Measurements from ENCODE around the gene COL4A2.

Gene COL4A2

DNA sequence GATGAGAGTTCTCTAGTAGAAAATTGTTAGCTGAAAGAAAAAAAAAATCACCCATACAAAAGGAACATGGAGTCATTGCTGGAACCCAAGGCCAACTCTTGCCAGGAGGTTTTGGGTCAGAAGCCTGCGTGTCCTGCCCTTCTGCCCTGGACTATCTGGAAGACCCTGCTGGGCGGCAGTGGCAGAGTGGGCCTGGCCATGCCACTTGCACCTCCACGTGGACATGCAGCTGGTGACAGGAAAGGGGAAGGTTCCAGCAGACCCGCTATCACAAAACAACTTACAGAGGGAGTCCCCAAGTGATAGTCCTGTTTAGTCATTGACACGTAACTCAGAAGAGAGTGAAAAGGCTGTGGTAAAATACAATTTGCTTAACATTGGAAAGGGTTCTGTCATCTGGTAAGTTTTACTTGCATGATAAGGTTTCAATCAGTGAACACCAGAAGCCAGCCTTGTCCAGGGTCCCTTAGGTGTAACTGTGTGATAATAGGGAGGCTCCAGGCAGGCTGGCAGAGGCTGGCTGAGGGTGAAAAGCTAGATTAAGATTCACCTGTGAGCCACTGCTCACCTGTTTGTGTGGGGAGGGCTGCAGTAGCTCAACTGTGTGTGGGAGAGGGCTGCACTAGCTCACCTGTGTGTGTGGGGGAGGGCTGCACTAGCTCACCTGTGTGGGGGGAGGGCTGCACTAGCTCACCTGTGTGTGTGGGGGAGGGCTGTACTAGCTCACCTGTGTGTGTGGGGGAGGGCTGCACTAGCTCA is 47.8 kb downstream of the COL4A2 start:
- no peak for DNase-seq (ENCODE audit: low spot score)

DNA sequence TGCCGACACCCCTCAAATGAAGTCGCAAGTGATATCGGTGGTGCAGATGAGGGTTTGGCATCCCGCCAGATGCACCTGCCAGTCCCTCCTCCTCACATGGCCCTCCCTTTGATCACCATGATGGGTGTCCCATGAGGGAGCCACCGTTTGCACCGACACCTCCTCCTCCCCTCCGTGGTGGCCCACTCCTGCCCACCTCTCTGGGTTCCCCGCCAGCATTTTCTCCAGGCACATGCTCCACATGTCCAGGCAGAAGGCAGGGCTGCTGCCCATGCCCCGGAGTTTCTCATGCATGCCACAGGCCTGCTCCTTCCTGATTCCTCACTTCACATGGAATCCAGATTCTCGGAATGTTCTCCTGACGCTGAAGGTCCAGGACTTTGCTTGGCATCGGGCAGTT is 49.3 kb downstream of the COL4A2 start:
- no peak for DNase-seq (ENCODE audit: low spot score)

DNA sequence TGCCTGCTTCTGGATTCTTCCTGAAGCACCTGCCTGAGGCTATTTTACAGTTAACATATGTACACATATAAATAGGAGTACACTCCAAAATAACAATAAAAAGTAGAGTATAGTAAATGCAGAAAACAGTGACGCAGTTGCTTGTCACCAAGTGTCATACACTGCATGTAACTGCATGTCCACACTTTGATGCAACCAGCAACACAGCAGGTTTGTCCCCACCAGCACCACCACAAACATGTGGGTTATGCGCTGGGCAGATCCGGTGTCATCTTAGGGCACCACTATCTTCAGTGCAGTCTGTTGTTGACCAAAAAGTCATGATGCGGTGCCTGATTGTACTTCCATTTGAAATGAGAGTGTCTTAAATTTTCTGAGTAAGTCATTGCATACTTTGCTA is 51.3 kb downstream of the COL4A2 start:
- DNase-seq (ENCODE audit: low spot score): no peak

DNA sequence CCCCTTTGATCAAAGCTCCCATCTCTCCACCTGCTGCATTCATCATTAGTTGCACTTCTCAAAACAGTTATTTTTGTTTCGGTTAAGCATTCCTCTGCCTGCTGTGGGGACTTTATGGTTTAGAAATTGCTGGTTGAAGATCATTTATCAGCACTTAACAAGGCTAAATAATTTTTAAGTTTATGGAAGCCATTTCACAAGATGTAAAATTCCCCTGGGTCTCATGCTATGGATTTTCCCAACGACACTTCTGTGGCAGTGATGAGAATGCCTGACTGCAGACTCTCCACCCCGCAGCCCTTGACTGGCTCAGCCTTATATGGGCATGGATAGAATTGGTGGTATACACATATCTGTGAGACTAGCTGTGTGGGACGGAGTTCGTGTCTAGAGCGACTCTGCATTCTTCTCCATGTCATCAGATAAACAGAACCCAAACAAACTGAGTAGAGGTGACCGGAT is 52.8 kb downstream of the COL4A2 start:
- DNase-seq (ENCODE audit: low spot score): no peak

DNA sequence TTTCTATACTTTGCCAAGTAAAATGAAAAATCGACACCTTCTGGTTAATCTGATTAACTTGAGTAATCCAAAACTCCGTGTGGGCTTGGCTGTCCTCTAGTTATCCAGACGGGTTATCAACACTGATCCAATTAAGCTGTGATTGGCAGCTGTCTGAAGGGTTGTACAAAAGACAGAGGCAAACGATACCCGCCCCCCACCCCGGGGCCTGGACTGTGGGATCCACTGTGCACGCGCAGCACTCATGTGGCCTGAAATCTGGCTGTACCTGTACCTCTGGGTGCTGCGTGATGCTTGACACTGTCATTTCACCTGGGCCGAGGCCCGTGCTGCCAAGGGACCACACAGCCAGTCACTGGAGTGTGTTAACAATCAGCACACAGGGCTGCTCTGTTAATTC is 53.5 kb downstream of the COL4A2 start:
- no peak for DNase-seq (ENCODE audit: low spot score)

DNA sequence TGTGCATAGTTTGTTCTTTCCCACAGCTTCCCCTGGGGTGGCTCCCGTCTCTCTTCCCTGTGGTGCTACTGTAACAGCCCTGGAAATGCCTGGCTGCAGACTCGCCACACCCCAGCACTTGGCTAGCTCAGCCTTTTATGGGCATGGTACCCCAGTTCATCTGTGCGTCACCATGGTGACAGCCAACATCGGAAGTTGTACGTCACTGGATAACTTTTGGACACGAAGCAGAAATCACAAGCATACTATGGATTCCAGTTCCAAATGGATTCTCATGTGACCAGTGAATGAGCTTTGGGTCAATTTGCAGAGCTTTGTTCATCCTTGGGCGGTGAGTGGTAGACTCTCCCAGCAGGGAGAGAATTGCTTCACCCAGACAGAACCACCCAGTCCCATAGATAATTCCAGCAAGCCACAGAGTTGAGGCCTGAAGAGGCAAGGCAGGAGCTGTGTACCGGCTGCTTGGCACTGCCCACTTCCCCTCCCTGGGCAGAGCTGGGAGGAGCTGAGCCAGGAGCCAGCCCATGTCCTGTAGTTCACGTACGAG is 54.4 kb downstream of the COL4A2 start:
- DNase-seq (ENCODE audit: low spot score): no peak

DNA sequence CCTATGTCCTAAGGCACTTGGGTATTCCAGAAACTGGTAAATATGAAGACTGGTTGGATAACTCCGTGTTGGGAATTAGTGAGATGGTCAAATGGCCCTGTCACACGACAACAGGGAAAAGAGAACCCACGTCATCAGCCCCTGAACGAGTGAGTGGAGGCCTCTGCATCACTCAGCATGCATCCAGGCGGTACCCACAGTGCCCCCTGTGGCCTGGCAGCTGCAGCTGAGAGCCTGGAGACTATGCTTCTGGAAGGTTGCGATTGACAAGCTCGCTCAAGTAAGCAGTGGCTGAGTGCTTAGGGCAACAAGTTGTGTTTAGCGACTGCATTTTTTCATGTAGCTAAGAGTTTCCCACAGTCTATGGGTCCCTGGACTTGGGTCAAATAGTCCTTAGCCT is 55.9 kb downstream of the COL4A2 start:
- DNase-seq (ENCODE audit: low spot score): no peak

DNA sequence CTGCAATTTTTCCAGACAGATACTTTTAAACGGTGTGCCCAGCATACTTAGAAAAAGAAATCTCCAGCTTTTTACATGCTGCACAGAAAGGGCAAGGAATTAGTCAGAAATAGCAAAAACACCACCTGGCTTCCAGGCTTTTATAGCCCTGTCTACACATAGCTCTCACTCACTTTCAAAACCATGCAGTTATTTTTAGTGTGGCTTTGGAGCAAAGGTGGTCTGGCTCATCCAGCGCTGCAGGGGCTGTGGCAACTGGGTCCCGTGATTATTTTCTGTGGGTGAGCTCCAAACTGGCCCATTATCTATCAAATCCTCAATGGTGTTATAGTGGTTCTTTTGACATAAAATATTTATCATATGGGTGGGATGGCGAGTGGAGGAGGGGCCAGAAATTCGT is 57.0 kb downstream of the COL4A2 start:
- DNase-seq (ENCODE audit: low spot score): no peak

DNA sequence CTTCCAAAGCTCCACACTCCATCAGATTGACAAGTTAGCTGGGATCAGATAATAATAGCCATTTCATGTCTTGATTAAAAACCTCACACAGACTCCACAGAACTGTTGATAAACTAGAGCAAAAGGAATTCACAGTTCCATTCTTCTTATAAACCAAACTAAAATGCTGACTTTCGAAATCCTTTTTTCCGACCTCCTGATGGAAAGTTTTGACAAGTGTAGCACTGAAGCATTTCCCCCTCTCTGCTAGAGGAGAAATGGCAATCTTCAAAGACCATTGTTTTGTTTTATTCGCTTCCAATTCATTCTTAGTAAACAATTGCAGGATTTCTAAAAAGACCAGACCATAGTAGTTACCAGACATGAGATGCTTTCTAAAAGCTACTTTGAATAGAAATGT is 58.8 kb downstream of the COL4A2 start:
- DNase-seq (ENCODE audit: low spot score): no peak

DNA sequence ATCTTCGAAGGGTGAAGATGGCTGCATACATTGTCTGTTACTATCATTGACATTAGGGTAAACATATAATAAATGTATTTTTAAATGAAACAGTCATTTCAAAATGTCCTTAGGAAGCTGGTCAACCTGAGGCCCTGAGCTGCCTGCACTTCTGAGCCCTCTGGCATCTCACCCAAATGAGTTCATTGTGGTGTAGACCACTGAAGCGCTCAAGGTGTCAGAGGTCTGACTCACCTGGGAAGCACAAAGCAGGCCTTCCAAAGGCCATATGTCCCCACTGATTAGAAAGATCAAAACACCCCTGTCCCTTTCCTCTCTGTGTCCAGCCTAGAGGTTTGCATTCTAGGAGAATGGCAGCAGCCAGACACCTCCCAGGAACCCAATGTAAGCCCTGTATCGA is 59.6 kb downstream of the COL4A2 start:
- DNase-seq (ENCODE audit: low spot score): no peak

DNA sequence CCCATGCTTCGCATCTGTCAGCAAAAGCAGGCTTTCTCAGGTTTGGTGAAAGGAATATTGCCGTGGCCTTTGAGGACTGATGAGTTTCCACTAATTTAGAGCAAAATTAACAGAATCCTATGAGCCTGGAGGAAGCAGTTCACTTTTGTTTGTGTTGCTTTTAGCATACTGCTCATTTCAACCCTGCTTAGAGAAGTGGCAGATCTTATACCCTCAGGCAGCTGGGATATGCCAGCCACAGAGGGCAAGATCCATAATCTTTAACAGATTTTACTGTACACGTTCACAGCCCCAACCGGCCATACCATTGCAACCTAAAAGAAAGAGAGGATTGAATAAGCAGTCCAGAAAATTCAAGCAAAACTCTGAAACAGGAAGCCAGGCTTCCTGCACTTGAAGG is 60.5 kb downstream of the COL4A2 start:
- DNase-seq (ENCODE audit: low spot score): no peak

DNA sequence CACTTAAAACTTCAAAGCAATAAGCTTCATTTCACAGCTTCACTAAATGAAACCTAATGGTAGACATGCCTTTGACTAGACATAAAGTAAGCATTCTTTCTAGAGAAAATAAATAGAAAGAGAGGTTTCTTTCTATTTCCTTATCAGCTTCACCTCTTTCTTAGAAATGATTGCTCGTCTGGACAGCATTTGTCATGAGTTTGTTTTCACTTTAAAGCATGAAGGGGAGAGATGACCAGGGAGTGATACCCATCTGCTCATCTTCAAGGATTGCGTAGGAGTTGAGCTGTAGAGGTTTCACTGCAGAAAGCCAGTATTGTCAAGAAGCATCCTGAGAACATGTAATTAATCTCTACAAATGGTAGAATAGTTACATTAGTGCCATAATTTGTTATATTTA is 61.3 kb downstream of the COL4A2 start:
- no peak for DNase-seq (ENCODE audit: low spot score)

DNA sequence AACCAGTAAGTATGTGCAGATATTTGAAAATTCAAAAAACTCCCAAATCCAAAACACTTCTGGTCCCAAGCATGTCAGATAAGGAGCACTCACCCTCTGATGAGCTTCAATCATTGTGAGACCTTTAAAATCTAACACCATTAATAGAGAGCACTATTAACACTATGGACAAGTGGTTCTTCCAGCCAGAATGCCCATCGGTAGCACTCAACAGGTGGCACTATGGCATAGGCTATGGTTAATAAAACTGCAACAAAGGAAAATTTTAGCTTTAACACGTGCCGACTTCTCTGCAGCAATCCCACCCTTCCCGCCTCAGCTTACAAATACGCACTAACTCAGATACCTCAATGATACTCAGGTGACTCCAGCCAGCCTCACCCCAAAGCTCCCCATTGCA is 62.3 kb downstream of the COL4A2 start:
- DNase-seq (ENCODE audit: low spot score): no peak

DNA sequence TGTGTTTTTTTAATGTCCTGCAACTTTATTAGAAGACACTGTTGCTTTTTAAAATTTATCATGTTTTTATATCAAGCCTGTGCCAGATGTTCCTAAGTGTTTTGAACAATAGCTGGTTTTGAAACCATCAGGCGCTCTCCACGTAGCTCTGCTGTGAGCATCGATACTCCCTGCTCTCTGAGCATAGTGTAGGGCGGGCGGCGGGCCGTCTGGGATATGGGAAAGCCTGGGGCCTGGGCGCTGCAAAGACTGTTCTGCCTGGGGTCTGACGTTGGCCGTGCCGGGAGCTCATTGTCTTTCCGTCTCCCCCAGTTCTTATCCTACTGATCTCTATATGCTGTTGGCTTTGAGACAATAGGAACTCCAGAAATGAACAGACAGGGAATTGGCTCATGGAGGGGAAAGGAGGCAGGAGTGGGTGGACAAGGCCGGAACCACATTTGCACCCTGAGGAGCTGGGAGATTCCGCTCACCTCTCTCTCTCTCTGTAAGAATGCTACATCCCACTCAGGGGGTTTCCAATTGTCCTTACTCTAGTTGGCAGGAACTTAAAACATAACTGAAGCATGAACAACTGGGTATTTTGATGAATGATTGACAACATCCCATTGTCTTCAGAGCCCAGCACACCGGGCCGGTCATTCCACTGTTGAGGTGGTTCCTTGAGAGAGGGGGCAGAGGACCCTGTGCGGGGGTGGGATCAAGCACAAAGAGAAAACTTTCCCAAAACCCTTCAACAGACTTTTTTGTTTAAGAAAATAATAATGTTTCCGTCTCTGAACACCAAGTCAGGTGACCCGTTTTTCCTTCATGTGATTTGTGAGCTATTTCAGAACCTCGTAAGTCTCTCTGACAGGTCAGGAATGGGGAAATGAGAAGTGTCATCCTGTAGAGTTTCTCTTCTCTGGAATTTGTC is 64.7 kb downstream of the COL4A2 start:
- DNase-seq (ENCODE audit: low spot score): no peak

DNA sequence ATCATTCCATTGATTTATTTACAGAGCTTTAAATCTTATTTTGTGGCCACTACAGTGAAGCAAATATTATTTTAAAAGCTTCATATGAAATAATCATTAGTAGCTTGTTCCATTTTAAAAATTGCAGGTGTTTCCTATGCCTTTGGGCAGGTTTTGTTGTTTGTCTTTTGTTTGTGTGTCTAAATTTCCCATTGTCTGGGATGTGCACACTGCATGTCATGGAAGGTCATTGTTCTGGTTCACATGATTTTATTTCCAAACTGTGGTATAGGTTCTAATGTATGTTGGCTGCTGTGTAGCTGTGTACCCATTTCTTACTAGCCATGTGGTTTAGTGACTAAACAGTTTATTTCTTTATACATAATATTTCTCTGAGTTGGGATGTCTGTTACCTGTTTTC is 65.6 kb downstream of the COL4A2 start:
- DNase-seq (ENCODE audit: low spot score): no peak

DNA sequence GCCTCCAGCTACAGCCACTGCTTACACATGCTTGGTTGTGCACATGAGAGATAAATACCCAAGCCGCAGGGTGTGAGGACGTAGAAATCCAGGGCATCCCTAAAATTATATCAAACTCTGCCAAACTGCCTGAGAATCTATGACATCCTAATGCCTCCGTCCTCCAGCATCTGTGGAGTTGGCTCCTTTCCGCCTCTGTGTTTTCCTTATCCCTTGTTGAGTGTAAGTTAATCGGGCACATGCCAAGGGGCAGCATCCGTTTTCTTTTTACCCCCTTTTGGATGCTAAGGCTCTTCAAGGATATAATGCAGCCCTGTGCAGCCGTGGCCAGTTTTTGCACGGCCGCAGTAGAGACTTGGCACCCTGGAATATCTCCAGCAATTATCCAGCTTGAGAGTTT is 66.5 kb downstream of the COL4A2 start:
- no peak for DNase-seq (ENCODE audit: low spot score)

DNA sequence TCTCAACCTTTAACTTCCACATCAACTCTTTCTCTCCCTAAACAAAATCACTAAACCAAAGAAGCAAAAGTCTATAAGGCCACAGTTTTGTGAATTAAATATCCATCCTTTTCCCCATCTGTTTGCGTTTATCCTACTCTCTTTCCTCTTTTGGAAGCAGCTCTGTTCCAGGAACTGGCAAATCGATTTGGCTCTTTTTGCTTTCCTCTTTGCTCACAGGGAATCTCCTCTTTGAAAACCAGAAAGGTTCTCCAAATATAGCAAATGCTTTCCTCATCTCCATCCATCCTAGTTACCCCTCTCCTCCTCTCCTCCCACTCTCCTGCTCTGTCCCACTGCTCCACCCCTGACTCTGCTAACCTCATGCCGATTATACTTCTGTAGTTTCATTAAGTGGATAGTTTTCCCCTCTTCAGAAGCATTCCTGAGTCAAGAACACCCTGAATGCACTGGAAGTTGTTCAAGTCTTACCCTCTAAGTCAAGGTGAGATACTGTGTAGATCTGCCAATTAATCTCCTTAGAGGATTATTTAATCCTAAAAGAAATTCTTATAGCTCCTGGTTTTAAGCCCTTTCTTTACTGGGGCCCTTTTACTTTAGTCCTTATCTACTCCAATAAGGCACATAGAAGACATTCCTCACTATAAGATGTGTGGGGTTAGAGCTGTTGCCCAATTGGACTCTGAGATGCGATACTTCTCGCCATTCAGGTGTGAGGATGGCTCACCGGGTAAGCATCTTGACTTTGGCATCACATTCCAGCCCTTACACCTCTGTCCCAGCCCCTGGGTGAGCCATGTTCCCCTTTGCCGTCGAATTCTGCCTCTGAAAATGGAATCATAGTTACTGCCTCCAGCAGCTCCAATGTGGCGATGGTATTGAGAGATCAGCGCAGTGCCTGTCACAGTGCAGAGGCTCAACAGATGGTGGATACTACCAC is 67.6 kb downstream of the COL4A2 start:
- DNase-seq (ENCODE audit: low spot score): no peak

DNA sequence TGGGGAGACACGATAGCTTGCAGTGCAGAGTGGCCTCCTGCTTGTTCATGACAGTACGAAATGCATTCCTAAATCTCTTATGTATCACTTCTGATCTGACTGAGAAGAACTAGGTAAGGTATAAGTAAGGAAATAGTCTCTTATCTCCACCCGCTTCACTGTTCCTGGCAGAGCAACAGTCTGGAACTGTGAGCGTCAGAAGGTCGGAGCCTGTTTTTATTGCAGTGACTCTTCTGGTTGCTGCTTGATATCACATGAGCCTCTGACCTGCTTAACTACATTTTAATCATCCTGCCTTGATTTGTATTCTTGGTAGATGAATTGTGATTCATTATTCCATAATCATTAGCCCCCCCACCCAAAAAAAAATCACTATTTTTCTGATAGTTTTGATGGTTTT is 69.0 kb downstream of the COL4A2 start:
- DNase-seq (ENCODE audit: low spot score): no peak

DNA sequence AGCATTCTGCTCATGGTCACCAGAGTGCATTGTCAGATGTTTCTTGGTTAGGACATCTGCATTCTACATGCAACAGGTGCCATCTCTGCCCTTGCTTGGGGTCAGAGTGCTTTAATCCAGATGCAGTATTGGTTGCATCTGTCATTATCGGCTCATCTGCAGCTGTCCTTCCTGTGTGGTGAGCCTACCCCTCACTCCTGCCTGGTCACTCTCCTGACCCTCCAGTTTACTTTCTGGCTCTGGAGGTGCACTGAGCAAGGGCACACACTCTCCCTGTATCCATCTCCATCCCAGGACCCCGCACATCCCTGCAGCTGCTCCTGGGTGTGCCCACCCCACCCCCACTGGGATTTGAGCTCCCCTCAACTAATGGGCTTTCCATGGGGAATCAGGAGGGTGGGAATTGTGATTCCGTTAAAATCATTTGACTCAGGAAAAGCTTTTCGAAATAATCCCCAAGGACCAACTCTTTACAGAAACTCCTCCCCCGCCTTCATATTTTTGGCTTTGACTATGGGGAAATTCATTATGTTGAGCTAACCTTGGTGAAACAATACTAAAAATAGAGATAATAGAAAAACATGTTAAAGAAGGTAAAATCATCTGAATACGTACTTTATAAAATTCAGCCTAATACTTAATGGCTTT is 70.2 kb downstream of the COL4A2 start:
- no peak for DNase-seq (ENCODE audit: low spot score)

DNA sequence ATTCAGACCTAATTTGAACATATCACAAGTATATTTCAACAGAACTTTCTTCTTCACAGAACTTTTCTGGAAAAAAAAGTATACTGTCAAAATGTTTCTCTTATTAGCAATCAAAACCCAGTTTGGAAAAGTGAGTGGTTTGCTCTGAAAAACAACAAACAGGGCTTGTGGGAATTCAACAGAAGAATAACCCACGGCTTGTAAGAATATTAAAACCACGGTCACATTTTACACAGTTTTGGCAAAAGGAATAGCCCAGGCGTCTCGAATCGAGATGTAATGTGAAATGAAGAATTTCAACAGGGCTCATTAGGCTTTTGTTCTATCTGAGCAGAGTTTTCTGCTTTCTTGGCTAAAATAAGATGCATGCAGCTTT is 70.7 kb downstream of the COL4A2 start:
- no peak for DNase-seq (ENCODE audit: low spot score)

DNA sequence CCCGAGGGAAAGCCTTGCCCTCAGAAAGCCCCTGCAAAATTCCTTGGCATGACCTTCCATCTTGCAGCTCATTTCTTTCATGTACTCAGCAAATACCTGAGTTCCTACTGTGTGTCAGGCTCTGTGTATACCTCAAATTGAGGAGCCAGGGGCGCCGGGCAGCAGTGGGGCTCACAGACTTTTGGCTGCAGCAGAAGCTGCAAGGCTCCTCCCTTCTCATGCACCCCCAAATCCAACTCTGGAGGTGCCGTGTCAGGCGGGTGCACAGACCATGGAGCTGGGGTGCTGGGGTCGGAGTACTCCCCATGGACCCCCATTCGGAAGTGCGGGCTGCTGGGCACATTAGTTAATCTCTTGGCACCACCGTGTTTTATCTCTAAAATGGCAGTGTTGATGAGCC is 72.3 kb downstream of the COL4A2 start:
- DNase-seq (ENCODE audit: low spot score): no peak

All from CD4-positive, alpha-beta T cell treated with Interleukin-15 for 4 hours (primary cell).